HG03432 (cell line): ENCODE data around the gene NAA15.
"Not testable (repeated sequence)": the region's sequence is repeated elsewhere in the genome, so short reads cannot be mapped to it uniquely, and the experiment has no call there.

Experiments used
- ATAC-seq: cut with Tn5 transposase; IDR thresholded peaks from one replicate; pipeline ENCODE4 v1.9.1; 2021; ENCODE audit warnings: mild to moderate bottlenecking, moderate library complexity; ENCODE audit not compliant: unreplicated experiment

Gene NAA15

DNA sequence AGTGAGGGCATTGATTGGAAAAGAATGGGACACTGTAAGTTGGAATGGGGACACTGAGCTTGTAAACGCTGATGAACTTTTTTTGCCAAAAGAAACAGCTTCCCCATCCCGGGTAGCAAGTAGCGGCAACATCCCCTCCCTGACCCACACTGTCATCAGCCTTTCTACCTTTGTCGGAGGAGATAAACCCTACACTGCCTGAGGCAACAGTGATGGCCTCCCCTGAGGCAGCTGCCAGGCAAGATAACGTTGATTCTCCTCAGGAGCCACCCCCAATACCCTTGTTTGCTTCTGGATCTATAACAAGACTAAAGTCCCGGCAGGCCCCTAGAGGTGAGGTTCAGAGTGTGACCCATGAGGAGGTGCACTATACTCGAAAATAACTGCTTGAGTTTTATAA lies 142.4 kb downstream of the NAA15 start:
- no peak for ATAC-seq

DNA sequence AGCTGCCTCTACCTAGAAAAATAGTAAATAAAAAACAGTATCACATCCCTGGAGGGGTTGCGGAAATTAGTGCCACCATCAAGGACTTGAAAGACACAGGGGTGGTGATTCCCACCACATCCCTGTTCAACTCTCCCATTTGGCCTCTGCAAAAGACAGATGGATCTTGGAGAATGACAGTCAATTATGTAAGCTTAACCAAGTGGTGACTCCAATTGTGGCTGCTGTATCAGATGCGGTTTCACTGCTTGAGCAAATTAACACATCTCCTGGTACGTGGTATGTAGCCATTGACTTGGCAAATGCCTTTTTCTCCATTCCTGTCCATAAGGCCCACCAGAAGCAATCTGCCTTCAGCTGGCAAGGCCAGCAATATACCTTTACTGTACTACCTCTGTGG lies 143.6 kb downstream of the NAA15 start:
- not testable (repeated sequence) for ATAC-seq

DNA sequence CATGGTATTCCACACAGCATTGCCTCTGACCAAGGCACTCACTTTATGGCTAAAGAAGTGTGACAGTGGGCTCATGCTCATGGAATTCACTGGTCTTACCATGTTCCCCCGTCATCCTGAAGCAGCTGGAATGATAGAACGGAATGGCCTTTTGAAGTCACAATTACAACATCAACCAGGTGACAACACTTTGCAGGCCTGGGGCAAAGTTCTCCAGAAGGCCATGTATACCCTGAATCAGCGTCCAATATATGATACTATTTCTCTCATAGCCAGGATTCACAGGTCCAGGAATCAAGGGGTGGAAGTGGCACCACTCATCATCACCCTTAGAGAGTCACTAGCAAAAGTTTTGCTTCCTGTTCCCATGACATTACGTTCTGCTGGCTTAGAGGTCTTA lies 145.8 kb downstream of the NAA15 start:
- ATAC-seq = not testable (repeated sequence)

DNA sequence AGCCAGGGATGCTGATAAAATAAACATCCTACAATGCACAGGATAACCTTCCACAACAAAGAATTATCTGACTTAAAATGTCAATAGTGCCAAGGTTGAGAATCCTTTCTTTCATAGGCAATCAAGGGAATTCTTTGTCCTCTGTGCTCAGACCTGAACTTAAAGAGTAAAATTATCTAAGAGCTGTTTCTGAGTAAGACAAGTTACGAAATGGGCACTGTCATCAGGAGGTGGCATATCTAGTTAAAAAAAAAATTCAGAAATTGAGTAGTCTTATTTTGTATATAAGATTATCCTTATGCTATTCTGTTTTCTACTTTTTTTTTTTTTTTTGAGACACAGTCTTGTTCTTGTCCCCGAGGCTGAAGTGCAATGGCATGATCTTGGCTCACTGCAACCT lies 149.3 kb downstream of the NAA15 start:
- no peak for ATAC-seq

DNA sequence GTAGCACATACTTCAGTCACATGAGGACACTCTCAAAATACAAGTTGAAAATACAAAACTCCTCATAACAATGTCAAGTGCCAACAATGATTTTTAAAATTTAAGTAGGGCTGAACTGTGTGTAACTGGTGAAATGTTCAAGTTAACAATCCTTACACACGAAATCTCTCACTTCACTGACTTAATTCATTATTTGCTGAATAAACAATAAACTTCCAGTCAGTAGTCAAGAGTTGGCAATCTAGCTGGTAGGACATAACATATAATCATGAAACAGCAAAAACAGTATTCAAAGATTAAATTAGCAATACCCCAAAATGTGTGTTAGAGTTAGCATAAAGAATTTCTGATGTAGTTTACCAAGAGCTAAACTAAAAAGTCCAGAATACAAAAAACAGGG lies 150.7 kb downstream of the NAA15 start:
- ATAC-seq = no peak

DNA sequence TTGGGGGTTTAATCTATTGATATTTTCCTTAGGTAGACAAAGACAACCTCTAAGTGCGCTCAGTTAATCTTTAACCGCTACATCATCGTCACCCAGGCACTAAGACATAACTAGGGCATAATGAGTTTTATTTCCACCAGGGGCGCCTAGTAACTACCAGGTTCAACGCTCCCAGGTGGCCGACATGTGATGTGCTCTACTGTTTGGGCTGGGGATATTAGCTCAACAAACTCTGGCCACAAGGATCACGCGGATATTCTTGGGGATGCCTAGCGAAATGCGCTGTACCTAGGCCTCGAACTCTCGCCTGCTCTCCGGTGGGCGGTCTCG lies 151.7 kb downstream of the NAA15 start:
- ATAC-seq = peak; percentile 48

DNA sequence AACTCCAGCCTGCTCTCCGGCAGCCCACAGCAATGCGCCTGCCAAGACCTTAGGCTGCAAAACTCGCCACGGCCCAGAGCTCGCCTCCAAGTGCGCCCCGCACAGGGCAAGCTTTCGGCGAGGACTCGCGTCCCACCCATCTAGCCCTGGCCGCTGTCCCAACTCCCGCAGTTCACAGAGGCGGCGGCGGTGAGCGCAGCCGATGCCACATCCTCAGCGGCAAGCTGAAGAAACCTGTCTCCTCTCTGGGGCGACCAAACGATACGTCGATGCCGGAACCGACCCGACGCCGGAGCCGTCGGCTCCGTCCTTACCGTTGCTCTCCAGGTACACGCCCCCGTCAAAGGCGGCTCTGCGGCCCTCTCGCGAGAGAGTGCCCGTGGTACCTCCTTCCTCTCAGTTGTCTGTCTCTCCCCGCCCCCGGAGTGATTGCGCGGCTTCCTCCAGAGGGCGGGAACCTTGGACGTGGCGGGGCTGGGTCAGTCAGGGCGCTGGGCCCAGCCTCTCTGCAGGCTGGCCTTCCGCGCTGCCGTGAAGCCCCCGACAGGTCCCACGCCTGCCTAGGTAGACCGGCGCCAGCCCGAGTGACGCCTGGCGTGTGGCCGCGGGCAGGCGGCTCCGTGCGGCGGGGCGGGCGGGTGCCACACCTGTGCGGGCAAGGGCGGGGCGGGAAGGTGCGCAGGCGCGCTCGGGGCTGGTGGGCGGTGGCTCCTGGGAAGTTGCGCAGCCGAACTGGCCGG lies 152.2 kb downstream of the NAA15 start:
- ATAC-seq = peak; percentile 93

DNA sequence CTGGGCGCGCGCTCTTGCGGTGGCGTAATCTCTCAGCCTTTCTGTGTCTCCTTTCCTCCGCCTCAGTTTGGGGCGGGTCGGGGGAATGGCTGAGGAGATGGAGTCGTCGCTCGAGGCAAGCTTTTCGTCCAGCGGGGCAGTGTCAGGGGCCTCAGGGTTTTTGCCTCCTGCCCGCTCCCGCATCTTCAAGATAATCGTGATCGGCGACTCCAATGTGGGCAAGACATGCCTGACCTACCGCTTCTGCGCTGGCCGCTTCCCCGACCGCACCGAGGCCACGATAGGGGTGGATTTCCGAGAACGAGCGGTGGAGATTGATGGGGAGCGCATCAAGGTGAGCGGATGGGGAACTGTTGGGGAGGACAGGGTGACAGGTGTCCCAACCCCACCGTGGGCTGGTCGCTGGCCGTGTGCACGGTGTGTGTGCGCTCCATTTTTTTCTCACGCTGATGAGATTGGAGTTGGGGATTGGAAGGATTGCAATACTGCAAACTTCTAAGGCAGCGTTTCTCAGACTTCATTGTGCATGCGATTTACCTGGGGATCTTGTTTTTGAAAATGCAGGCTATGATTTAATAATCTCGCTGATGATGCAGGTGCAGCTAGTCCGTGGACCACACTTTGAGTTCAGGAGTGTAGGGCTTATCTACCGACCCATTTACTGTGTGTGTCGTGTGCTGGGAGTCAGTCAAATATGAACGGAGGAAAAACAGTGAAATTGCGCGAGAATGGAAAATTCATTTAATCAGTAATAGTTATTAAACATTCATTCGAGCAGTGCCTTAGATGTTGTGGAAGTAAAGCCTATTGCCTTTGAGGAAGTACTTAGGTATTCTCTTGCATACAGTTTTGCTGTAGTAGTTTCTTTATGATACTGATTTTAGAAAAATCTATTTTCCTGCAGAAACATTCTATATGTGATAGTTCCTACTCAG lies 153.1 kb downstream of the NAA15 start, which contains the start of gene RAB33B:
RAB33B (plus strand) TSS at position 11 of the 935 bp plus-strand sequence; CDS start at position 86, 75 bp downstream.
- ATAC-seq = peak; percentile 4

DNA sequence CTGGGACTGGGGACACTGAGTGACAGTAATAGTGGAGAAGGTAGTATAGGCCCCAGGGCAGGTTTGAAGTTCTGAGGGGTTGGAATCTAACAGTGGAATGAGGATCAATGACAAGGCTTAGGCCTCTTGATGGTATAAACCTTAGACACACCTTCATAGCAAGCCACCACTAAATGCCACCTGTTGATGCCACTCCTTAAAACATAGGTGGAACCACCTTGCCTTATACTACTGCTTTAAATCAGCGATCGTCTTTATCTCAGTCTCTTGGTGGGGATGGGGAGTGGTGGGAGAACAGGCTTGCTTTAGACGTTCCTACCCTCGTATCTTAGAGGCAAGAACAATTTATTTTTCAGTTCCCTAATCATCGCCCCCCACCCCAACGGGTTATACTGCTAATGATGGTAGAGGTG lies 153.8 kb downstream of the NAA15 start:
- no peak for ATAC-seq

DNA sequence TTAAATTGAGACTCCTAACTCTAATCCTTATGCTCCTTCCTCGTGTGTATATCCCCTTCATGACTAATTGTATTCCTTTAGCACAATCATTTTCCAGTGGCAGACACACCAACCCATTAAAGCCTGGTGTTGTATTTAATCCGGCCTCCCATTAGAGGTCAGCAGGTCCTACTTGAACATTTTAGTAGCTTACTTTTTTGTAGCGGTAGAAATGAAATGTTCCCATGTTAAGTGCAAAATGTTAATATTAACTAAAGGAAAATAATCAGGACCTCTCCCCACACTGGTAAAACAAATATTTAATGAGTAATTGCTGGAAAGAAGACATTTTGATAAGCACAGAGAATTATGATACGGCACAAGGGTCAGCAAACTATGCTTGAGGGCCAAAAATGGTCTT lies 156.0 kb downstream of the NAA15 start:
- ATAC-seq = no peak

DNA sequence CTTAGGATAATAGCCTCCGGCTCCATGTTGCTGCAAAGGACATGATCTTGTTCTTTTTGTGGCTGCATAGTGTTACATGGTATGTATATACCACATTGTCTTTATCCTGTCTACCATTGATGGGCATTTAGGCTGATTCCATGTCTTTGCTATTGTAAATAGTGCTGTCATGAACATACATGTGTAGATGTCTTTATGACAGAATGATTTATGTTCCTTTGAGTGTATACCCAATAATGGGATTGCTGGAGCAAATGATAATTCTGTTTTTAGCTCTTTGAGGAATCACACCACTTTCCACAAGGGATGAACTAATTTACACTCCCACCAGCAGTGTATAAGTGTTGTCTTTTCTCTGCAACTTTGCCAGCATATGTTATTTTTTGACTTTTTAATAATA lies 157.2 kb downstream of the NAA15 start:
- ATAC-seq = no peak

DNA sequence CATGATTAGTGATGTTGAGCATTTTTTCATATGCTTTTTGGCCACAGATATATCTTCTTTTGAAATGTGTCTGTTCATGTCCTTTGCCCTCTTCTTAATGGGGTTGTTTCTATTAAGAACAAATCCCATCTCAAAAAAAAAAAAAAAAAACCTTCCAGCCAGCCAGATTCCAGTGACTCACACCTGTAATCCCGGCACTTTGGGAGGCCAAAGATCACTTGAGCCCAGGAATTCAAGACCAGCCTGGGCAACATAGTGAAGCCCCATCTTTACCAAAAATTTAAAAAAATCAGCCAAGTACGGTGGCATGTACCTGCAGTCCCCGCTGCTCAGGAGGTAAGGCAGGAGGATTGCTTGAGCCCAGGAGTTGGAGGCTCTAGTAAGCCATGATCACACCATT lies 157.7 kb downstream of the NAA15 start:
- no peak for ATAC-seq

DNA sequence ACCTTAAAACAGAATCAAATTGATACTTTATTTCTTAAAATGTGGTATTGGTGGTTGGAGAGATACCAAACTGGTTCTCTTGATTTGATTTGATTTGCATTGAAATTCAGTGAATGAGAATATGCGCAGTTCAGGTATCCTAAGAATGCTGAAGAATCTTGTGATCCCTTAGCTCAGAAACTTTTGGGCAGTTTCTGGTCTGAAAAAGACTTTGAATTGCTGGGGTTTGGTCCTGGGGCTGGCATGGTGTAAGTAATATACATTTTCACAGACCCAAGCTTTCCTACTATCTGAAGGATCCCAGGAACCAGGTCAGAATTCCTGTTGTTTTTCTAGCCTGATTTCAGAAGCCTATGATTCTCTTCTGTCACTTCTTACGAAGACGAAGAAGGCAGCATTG lies 159.3 kb downstream of the NAA15 start:
- no peak for ATAC-seq

DNA sequence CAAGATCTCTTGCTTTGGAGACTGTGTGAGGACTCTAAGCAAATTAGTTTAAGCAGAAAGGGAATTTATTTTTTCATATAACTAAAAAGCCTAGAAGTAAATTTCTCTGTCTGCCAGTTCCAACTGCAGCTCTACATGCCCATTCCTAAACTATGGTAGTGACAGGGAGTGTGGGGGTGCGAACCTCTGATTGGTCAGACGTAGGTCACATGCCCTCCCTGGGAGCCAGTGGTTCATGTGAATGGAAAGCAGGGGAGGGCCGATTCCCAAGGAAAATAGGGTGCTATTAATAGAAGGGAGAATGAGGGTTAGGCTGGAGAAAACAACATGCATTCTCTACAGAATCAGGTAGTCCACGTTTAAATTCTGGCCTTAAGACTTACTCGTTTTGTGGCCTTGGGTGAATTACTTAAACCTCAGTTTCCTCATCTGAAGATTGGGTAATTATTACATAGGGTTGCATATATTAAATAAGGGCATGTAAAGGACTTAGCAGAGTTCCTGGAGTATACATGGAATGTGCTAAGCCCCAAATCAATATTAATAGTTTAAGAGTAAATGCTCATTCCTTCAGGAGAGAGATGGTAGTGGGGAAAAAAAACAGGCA lies 159.8 kb downstream of the NAA15 start:
- no peak for ATAC-seq

DNA sequence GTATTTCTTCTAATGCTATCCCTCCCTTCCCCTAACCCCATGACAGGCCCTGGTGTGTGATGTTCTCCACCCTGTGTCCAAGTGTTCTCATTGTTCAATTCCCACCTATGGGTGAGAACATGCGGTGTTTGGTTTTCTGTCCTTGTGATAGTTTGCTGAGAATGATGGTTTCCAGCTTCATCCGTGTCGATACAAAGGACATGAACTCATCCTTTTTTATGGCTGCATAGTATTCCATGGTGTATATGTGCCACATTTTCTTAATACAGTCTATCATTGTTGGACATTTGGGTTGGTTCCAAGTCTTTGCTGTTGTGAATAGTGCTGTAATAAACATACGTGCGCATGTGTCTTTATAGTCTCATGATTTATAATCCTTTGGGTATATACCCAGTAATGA lies 163.2 kb downstream of the NAA15 start:
- ATAC-seq = not testable (repeated sequence)

DNA sequence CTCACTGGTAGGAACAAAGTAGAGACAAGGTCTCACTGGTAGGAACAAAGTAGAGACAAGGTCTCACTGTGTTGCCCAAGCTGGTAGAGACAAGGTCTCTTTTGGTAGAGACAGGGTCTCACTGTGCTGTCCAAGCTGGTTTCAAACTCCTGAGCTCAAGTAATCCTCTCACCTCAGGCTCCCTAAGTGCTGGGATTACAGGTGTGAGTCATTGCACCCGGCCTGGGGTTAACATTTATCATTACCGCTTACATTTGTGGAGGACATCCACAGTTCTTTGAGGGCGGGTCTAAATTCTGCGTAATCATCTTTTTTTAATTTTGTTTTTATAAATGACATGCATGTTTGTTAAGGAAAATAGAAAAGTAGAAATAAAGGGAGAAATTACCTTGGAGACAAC lies 164.6 kb downstream of the NAA15 start:
- no peak for ATAC-seq

DNA sequence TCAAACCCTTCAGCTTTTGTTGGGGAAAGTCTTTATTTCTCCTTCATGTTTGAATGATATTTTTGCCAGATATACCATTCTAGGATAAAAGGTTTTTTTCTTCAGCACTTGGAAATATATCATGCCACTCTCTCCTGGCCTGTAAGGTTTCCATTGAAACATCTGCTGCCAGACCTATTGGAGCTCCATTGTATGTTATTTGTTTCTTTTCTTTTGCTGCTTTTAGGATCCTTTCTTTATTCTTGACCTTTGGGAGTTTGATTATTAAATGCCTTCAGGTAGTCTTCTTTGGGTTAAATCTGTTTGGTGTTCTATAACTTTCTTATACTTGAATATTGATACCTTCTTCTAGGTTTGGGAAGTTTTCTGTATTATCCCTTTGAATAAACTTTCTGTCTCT lies 167.5 kb downstream of the NAA15 start:
- ATAC-seq = not testable (repeated sequence)

DNA sequence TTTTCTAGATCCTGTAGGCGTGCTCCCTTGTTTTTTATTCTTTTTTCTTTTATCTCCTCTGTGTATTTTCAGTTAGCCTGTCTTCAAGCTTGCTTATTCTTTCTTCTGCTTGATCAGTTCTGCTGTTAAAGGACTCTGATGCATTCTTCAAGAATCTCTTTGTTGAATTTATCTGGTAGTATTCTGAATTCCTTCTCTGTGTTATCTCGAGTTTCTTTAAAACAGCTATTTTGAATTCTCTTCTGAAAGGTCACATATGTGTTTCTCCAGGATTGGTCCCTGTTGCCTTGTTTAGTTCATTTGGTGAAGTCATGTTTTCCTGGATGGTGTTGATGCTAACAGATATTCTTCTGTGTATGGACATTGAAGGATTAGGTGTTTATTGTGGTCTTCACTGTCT lies 167.9 kb downstream of the NAA15 start:
- no peak for ATAC-seq
